Activated B cell treated with CpG ODN at 0.5 μM for 24 hours (primary cell): Measurements from ENCODE around the gene SLC24A5. TPM values are rescaled to one million over a fixed set of nuclear protein-coding genes. Genes with fewer than 3 reads are reported as not detected.

ENCODE experiments used
- ATAC-seq: fragments of 200-7000 bp; cut with Tn5 transposase; one replicate; pipeline ENCODE4 v1.10.0; 2021; ENCODE audit warnings: low read depth, mild to moderate bottlenecking, moderate library complexity
- CTCF ChIA-PET: fragments of 350-600 bp; sonication (Branson Sonifier 250); formaldehyde crosslinking; loops from one replicate; lab custom pipeline; 2021; ENCODE audit warnings: antibody characterized with exemption; lab: Charles Lee
- POLR2A ChIA-PET: fragments of 350-600 bp; sonication (Branson Sonifier 250); formaldehyde crosslinking; loops from one replicate; lab custom pipeline; 2021; ENCODE audit warnings: antibody characterized with exemption; lab: Charles Lee
- DNase-seq: peaks from one replicate; pipeline ENCODE4 v3.0.0; 2022
- H3K27ac Mint-ChIP-seq: one replicate; pipeline ENCODE4 v1.8.0; 2020; ENCODE audit warnings: mixed read lengths
- H3K27me3 Mint-ChIP-seq: one replicate; pipeline ENCODE4 v1.8.0; 2021; ENCODE audit warnings: mixed read lengths
- H3K36me3 Mint-ChIP-seq: one replicate; pipeline ENCODE4 v1.8.0; 2021; ENCODE audit warnings: low read depth, mixed read lengths
- H3K4me1 Mint-ChIP-seq: one replicate; pipeline ENCODE4 v1.8.0; 2021; ENCODE audit warnings: mixed read lengths
- H3K4me3 Mint-ChIP-seq: one replicate; pipeline ENCODE4 v1.8.0; 2020; ENCODE audit warnings: mild to moderate bottlenecking, mixed read lengths
- H3K9me3 Mint-ChIP-seq: one replicate; pipeline ENCODE4 v1.8.0; 2020; ENCODE audit warnings: mixed read lengths
- CTCF ChIP-seq: fragments of 200-600 bp; IDR thresholded peaks from one replicate; pipeline ENCODE4 v1.8.0; 2022; ENCODE audit warnings: antibody characterized with exemption, mild to moderate bottlenecking
- intact Hi-C: fragments of 100-400 bp; cut with micrococcal nuclease; formaldehyde crosslinking; loops from one replicate; pipeline ENCODE4 v1.15.1; 2024
- total RNA-seq: library from RNA; stranded (reverse); gene quantifications from 2 replicates; pipeline ENCODE4 v1.2.3, GENCODE V29; 2022

The SLC24A5 gene
- total RNA-seq, 1 donor from 2014 or later: not detected

- intact Hi-C loops: no loop called here
- Mint-ChIP-seq H3K9me3 (no peaks in the 10 kb centered on the region), H3K4me1 (peaks cover 3% of the 10 kb centered on the region), H3K36me3 (peaks cover 18% of the 10 kb centered on the region), H3K4me3 (no peak overlapping the region), H3K27ac (no peak overlapping the region), H3K27me3 (no peaks in the 10 kb centered on the region)
- TF ChIP-seq CTCF: no peak
- CTCF ChIA-PET: no interaction called here
- DNase-seq (no peak), ATAC-seq (no peak)
- POLR2A ChIA-PET: no interaction called here
These were observed 24.1 kb downstream of the SLC24A5 start for GRCh38 chr15:48144889-48145288.

- ChIA-PET POLR2A (no interaction called here), CTCF (no interaction called here)
- no peak for ATAC-seq
- Mint-ChIP-seq H3K36me3 (peaks cover 20% of the 10 kb centered on the region), H3K4me3 (no peak overlapping the region), H3K9me3 (no peaks in the 10 kb centered on the region), H3K27me3 (no peaks in the 10 kb centered on the region), H3K27ac (no peak overlapping the region), H3K4me1 (peaks cover 3% of the 10 kb centered on the region)
- no peak for DNase-seq
- TF ChIP-seq CTCF: no peak
- intact Hi-C loops: no loop called here
These were observed 25.1 kb downstream of the SLC24A5 start for GRCh38 chr15:48145923-48146322.

GRCh38 chr15:48147358-48147757, 26.6 kb downstream of the SLC24A5 start:
- peaks cover 25% of the 10 kb centered on the region for H3K36me3 Mint-ChIP-seq
- no peak for TF ChIP-seq CTCF
- peaks cover 3% of the 10 kb centered on the region for H3K4me1 Mint-ChIP-seq
- no peaks in the 10 kb centered on the region for H3K9me3 Mint-ChIP-seq
- ChIA-PET POLR2A (no interaction called here), CTCF (no interaction called here)
- ATAC-seq (no peak), DNase-seq (no peak)
- intact Hi-C loops: no loop called here
- H3K27me3 Mint-ChIP-seq: no peaks in the 10 kb centered on the region
- no peak overlapping the region for H3K4me3 Mint-ChIP-seq
- no peak overlapping the region for H3K27ac Mint-ChIP-seq

GRCh38 chr15:48149858-48150257, 29.1 kb downstream of the SLC24A5 start:
- DNase-seq (no peak), ATAC-seq (no peak)
- peaks cover 23% of the 10 kb centered on the region for H3K36me3 Mint-ChIP-seq
- ChIA-PET CTCF (no interaction called here), POLR2A (no interaction called here)
- H3K4me1 Mint-ChIP-seq: peaks cover 2% of the 10 kb centered on the region
- intact Hi-C loops: no loop called here
- H3K9me3 Mint-ChIP-seq: no peaks in the 10 kb centered on the region
- TF ChIP-seq CTCF: no peak
- no peaks in the 10 kb centered on the region for H3K27me3 Mint-ChIP-seq
- H3K27ac Mint-ChIP-seq: no peak overlapping the region
- H3K4me3 Mint-ChIP-seq: no peak overlapping the region

- intact Hi-C loops: no loop called here
- Mint-ChIP-seq H3K36me3 (peaks cover 28% of the 10 kb centered on the region), H3K9me3 (no peaks in the 10 kb centered on the region), H3K4me1 (no peaks in the 10 kb centered on the region), H3K27ac (no peak overlapping the region), H3K4me3 (no peak overlapping the region), H3K27me3 (no peaks in the 10 kb centered on the region)
- DNase-seq (no peak), ATAC-seq (no peak)
- TF ChIP-seq CTCF: no peak
- ChIA-PET CTCF (no interaction called here), POLR2A (no interaction called here)
These were observed 32.7 kb downstream of the SLC24A5 start for GRCh38 chr15:48153526-48153925.
